ENCODE results near the gene RPL36A.

The RPL36A gene

GRCh38 chrX:101393530-101394305 lies 2.9 kb downstream of the RPL36A start:
- H3K4me3 ChIP-seq (ENCODE audit: low read length), result no peak overlapping the region
- no peak for DNase-seq (ENCODE audit: low read depth)
- TF ChIP-seq CTCF (conservative IDR thresholded peaks at IDR 0.05; ENCODE audit: low read length), result no peak

- no peak for DNase-seq (ENCODE audit: low read depth)
- TF ChIP-seq CTCF (conservative IDR thresholded peaks at IDR 0.05; ENCODE audit: low read length), result no peak
- no peak overlapping the region for H3K4me3 ChIP-seq (ENCODE audit: low read length)
Measured at GRCh38 chrX:101394372-101394771, 3.6 kb downstream of the RPL36A start.

GRCh38 chrX:101395789-101396188 lies 5.0 kb downstream of the RPL36A start:
- peak; percentile 28 for DNase-seq (ENCODE audit: low read depth)
- H3K4me3 ChIP-seq (ENCODE audit: low read length), result no peak overlapping the region
- no peak for TF ChIP-seq CTCF (conservative IDR thresholded peaks at IDR 0.05; ENCODE audit: low read length)

- no peak for TF ChIP-seq CTCF (conservative IDR thresholded peaks at IDR 0.05; ENCODE audit: low read length)
- H3K4me3 ChIP-seq (ENCODE audit: low read length), result no peak overlapping the region
- no peak for DNase-seq (ENCODE audit: low read depth)
Measured at GRCh38 chrX:101397779-101398178, 7.0 kb downstream of the RPL36A start.

GRCh38 chrX:101398694-101399093 lies 7.9 kb downstream of the RPL36A start:
- TF ChIP-seq CTCF (conservative IDR thresholded peaks at IDR 0.05; ENCODE audit: low read length), result no peak
- no peak for DNase-seq (ENCODE audit: low read depth)
- no peak overlapping the region for H3K4me3 ChIP-seq (ENCODE audit: low read length)

- no peak for TF ChIP-seq CTCF (conservative IDR thresholded peaks at IDR 0.05; ENCODE audit: low read length)
- DNase-seq (ENCODE audit: low read depth), result no peak
- H3K4me3 ChIP-seq (ENCODE audit: low read length), result no peak overlapping the region
Measured at GRCh38 chrX:101399825-101400224, 9.0 kb downstream of the RPL36A start.

- no peak for TF ChIP-seq CTCF (conservative IDR thresholded peaks at IDR 0.05; ENCODE audit: low read length)
- DNase-seq (ENCODE audit: low read depth), result no peak
- H3K4me3 ChIP-seq (ENCODE audit: low read length), result peak overlapping the region; percentile 82
Measured at GRCh38 chrX:101407167-101407747, 16.4 kb downstream of the RPL36A start.
